ENCODE measurements around the gene GUCY2C. TPM values are rescaled to one million over a fixed set of nuclear protein-coding genes. Genes with fewer than 3 reads are reported as not detected.
A peak's percentile ranks its signal among the peaks of the same experiment; 100 is the strongest.

Gene GUCY2C
- total RNA-seq, 6 experiments from 2014 or later = 0.10 TPM; not detected in 5

DNA sequence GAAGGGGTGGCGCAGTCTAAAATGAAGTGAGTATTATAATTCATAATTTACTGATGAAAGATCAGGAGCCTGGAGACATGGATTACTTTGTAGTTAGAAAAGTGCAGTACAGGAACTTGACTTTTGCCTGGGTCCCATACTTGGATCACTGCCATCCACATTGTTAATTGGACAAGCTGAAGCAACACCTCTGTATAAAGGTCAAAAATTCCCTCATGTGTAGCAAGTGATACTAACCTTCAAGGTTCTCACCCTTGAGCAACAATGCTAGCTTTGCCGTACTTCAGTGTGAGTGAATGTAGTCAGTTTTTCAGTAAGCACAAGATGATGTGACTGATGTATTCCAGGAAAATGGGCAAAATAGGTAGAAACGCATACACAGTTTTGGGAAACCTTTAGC lies 84.1 kb downstream of the GUCY2C start:
- ATAC-seq = peak in 1 of 4 donors; percentile 37
- intact Hi-C loops (cut with DNase I) = no loop called here

DNA sequence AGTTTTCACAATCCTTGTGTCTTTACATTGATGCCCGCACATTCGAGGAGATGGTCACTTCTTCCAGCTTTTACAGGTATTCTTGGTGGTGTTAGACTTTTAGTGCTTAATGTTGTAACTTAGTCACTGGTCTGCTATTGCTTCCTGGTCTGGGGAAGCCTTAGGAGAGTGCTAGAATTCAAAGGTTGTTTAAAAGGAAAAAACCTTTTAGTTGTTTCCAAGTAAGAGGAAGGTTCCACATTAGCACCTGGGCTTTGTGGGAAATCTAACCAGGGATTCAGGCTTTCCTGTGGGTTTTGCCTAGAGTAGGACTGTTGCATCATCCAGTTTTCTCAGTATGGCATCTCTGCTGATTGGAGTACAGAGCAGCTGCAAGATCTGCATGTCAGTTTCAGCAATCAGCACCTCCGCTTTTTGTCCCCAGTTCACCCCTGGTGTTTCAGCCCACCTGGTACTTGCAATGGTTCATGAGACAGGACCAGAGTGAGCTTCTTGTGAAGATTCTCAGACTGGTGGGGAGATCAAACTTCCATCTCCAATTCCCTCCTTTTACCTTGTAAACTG lies 84.7 kb downstream of the GUCY2C start:
- intact Hi-C loops (cut with DNase I) = no loop called here
- TF ChIP-seq, protein P1, sequence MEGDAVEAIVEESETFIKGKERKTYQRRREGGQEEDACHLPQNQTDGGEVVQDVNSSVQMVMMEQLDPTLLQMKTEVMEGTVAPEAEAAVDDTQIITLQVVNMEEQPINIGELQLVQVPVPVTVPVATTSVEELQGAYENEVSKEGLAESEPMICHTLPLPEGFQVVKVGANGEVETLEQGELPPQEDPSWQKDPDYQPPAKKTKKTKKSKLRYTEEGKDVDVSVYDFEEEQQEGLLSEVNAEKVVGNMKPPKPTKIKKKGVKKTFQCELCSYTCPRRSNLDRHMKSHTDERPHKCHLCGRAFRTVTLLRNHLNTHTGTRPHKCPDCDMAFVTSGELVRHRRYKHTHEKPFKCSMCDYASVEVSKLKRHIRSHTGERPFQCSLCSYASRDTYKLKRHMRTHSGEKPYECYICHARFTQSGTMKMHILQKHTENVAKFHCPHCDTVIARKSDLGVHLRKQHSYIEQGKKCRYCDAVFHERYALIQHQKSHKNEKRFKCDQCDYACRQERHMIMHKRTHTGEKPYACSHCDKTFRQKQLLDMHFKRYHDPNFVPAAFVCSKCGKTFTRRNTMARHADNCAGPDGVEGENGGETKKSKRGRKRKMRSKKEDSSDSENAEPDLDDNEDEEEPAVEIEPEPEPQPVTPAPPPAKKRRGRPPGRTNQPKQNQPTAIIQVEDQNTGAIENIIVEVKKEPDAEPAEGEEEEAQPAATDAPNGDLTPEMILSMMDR (IDR thresholded peaks at IDR 0.05) = no peak
- TF ChIP-seq POLR2A (IDR thresholded peaks at IDR 0.05) = no peak
- 89% methylated on average over 3 of the region's 3 CpGs for WGBS (ENCODE audit: insufficient coverage, low coverage, low lambda C conversion rate, missing lambda C conversion rate)
- no peaks in the 10 kb centered on the region for H3K4me1 ChIP-seq
- H3K36me3 ChIP-seq = no peaks in the 10 kb centered on the region
- no peak overlapping the region for H3K4me3 ChIP-seq
- H3K27ac ChIP-seq = no peak overlapping the region
- ATAC-seq = no peak
- H3K9me3 ChIP-seq = no peaks in the 10 kb centered on the region
- no peaks in the 10 kb centered on the region for H3K27me3 ChIP-seq
- DNase-seq = no peak

More for the DNA sequence above, 84.1 kb downstream of the GUCY2C start:
- Histone ChIP-seq H3K9me3 (no peaks in the 10 kb centered on the region), H3K4me3 (no peak overlapping the region), H3K27me3 (no peaks in the 10 kb centered on the region), H3K4me1 (no peaks in the 10 kb centered on the region), H3K27ac (no peak overlapping the region), H3K36me3 (no peaks in the 10 kb centered on the region)
- DNase-seq = no peak
- TF ChIP-seq, protein P1 (IDR thresholded peaks at IDR 0.05) = no peak
- TF ChIP-seq POLR2A (IDR thresholded peaks at IDR 0.05) = no peak
- 75% methylated on average over 3 of the region's 3 CpGs for WGBS (ENCODE audit: insufficient coverage, low coverage, low lambda C conversion rate, missing lambda C conversion rate)

DNA sequence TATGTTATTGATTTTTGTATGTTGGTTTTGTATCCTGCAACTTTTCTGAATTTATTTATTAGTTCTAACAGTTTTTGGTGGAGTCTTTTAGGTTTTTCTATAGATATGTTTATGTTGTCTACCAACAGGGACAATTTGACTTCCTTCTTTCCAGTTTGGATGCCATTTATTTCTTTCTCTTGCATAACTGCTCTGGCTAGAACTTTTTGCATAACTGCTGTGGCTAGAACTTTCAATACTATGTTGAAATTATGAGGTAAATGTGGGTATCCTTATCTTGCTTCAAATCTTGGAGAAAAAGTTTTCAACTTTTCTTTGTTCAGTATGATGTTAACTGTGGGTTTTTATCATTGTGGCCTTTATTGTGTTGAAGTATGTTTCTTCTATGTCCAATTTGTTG lies 88.8 kb downstream of the GUCY2C start:
- intact Hi-C loops (cut with DNase I) = no loop called here
- DNase-seq (no peak), ATAC-seq (no peak)
- Histone ChIP-seq H3K9me3 (peaks cover 0 to 9% (median 3%) of the 10 kb centered on the region in 4 donors), H3K4me3 (no peak overlapping the region), H3K36me3 (no peaks in the 10 kb centered on the region), H3K27ac (no peak overlapping the region), H3K27me3 (no peaks in the 10 kb centered on the region), H3K4me1 (no peaks in the 10 kb centered on the region)
- no peak for TF ChIP-seq POLR2A (IDR thresholded peaks at IDR 0.05)
- TF ChIP-seq, protein P1 (IDR thresholded peaks at IDR 0.05) = no peak

DNA sequence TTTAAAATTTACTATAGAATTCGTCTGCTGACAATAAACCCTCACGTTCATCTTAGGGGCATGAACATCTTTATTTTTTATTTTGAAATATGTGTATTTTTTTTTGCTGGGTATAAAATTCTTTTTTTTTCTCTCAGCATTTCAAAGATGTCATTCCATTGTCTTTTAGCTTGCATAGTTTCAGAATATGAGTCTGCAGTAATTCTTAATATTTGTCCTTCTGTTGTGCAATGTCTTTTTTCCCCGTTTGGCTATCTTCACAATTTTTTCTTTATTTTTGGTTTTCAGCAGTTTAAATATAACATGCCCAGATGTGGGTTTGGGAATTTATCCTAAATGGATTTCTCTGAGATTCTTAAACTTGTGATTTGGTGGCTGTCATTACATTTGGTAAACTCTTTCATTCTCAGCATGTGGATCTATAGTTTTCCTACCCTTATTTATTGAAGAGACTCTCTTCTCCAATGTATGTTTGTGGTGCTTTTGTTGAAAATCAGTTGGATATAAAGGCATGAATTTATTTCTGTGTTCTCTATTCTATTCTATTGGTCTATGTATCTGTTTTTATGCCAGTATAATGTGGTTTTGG lies 90.9 kb downstream of the GUCY2C start:
- WGBS (ENCODE audit: insufficient coverage, low coverage, low lambda C conversion rate, missing lambda C conversion rate) = 44% methylated on average over 3 of the region's 3 CpGs
- H3K9me3 ChIP-seq = peaks cover 0 to 9% (median 3%) of the 10 kb centered on the region in 4 donors
- ATAC-seq = no peak

More for the DNA sequence above, 90.9 kb downstream of the GUCY2C start:
- intact Hi-C loops (cut with DNase I) = no loop called here
- Histone ChIP-seq H3K27ac (no peak overlapping the region), H3K4me3 (no peak overlapping the region), H3K4me1 (no peaks in the 10 kb centered on the region), H3K27me3 (no peaks in the 10 kb centered on the region), H3K36me3 (no peaks in the 10 kb centered on the region)
- no peak for DNase-seq
- no peak for TF ChIP-seq POLR2A (IDR thresholded peaks at IDR 0.05)
- TF ChIP-seq, protein P1 (IDR thresholded peaks at IDR 0.05) = no peak
